GM19372 (cell line): ENCODE results near the gene ABCA13.
A peak's percentile ranks its signal among the peaks of the same experiment; 100 is the strongest.

Source experiments
- ATAC-seq: cut with Tn5 transposase; IDR thresholded peaks from one replicate; pipeline ENCODE4 v1.9.1; 2021; ENCODE audit warnings: mild to moderate bottlenecking, low read depth, moderate library complexity; ENCODE audit not compliant: unreplicated experiment

Gene ABCA13

DNA sequence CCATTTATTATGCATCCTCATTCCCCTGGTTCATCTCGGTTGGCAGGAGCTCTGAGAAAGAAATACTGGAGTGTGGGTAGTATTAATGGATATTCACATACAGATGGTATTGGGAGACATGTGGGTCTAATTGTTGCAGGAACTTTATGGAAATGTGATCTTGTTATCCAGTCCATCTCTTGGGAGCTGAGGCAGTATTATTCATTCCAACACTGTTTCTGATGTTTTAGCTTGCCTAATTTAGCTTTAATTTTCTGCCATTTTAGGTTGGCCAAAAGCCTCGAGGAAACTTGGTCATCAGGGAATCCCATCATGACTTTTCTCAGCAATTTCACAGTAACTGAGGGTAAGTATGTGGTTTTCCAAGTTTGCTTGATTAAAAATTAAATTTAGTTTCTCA lies 125.7 kb downstream of the ABCA13 start:
- no peak for ATAC-seq

DNA sequence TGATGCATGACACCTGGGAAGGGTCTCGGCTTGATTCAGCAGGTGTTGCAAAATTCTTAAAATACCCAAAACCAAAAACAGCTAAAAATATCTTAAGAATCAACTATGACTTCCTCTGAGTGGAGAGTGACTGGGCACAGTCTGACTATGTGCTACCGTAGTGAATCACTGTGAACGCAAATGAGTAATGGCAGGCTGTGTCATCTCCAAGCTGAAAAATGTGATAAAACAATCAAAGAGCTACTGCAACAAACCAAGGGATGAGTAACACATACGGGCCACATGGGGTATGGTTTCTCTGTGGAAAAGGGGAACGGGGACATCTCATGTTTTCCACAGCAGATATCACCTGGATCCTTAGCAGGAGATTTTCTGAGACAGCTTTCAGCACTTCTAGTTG lies 127.5 kb downstream of the ABCA13 start:
- no peak for ATAC-seq

DNA sequence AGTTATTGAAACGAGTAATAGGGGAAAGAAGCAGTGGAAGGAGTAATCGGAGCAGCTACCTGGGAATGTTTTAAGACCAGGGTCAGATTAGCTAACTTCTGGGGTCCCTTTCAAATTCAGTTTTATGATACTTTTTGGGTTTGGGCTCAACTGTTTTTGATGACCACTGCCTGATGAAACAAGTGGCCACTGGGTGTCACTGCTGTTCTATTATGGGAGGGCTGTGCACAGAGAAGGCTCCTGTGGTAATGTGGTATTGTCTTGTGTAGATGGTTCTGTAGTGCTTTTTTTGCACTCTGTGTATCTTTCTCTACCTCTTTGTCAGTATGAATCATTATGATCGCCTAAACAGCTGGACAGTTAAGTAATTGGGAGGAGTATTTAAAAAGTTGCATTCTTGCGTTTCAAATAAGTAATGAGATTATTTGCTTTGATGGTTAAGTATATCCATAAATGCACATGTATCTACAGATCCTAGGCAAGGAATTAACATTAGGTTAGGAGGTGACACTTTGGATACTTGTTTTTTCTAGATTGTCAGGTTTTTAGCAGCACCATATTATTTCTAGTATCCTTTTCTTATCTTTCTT lies 128.4 kb downstream of the ABCA13 start:
- peak; percentile 90 for ATAC-seq

DNA sequence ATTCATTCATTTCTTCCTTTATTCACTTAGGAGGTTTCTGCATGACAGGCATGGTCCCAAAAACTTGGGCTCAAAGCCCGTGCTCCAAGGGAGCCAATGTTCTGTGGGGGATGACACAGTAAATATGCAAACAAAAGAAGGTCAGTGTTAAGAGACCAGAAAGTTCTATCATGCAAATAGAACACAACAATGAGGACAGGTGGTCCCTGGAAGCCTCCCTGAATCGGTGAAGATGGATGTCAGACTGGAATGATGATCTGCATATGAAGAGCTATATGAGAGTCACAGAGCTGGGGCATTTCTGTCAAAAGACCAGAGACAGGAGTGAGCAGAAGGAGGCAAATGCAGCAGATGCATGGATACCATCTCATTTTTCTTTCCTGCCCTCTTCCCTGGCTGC lies 129.0 kb downstream of the ABCA13 start:
- no peak for ATAC-seq

DNA sequence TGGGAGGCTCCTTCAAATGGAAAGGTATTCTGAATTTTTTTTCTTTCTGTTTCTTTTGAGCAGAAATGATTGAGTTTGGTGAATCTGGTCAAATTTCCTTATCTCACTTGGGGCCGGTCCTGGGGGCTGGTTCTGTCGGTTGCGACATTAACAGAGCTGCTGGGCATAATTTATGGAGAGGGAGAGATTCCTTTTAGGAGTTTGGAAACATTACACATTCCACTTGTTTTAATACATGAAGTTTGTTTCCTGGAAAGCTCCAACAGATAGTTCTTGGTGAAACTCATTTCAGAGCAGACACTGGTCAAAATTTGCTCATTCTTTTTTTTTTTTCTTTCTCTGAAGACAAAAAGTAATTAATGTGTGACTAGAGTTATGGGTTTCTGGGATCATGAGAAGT lies 129.9 kb downstream of the ABCA13 start:
- ATAC-seq = no peak

DNA sequence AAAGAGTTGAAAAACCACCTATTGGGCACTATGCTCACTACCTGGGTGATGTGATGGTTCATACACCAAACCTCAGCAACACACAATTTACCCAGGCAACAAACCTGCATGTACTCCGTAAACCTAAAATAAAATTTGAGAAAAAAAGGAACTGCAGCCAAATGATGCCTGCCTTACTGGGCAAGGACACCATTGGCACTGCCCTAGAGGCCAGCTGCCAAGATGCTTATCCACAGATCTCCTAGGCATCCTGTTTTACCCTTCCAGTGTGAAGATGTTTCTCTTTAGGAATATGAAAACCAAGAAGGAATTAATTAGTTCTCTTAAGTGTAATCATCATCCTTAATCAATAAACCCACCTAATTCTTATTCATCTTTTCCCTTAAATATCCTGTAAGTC lies 133.4 kb downstream of the ABCA13 start:
- no peak for ATAC-seq

DNA sequence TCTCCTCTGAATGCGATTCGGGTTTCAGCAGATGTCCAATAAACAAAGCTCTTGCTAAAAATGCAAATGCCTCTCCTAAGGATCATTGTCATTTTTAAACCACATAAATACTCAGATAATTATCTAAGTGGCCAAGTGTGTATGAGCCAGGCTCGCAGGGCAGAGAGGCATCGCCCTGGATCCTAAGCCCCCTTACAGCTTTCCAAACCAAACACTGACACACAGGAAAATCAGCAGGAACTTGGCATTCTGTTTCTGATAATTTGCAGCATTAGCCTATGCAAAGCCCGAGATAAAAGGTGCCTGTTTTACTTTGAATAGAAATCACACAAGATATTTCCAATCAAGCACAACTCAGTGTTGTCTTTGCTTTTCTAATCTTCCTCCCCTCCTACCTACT lies 134.4 kb downstream of the ABCA13 start:
- ATAC-seq = no peak

DNA sequence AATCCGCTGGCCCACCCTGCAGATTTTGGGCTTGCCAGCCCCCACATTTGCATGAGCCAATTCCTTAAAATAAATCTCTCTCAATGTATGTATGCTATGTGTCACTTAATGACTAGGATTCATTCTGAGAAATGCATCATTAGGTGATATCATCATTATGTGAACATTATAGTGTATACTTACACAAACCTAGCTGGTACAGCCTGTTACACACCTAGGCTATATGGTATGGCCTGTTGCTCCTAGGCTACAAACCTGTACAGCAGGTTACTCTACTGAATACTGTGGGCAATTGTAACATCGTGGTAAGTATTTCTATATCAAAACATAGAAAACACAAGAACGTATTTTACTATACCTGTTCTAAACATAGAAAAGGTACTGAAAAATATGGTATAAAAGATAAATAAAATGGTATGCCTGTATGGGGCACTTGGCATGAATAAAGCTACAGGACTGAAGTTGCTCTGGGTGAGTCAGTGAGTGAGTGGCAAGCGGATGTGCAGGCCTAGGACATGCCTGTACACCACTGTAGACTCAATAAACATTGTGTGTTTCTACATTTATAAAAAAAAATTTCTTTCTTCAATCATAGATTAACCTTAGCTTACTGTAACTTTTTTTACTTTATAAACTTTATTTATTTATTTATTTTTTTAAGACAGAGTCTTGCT lies 135.9 kb downstream of the ABCA13 start:
- ATAC-seq = no peak

DNA sequence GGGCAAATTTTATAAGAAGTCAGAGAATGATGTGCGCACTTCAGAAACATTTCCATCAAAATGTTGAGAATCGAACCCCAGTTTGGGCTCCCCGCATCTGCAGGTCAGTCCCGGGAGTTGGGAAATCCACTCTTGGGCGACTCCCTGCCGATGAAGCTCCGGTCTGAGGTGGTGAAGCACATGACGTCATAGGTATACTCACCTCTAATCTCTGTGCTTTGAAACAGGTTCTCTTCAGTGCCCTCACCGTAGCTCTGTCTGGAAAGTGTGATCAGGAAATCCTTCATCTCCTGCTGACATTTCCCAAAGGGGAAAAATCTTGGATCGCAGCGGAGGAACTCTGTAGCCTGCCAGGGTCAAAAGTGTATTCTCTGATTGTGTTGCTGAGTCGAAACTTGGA lies 138.5 kb downstream of the ABCA13 start:
- no peak for ATAC-seq

DNA sequence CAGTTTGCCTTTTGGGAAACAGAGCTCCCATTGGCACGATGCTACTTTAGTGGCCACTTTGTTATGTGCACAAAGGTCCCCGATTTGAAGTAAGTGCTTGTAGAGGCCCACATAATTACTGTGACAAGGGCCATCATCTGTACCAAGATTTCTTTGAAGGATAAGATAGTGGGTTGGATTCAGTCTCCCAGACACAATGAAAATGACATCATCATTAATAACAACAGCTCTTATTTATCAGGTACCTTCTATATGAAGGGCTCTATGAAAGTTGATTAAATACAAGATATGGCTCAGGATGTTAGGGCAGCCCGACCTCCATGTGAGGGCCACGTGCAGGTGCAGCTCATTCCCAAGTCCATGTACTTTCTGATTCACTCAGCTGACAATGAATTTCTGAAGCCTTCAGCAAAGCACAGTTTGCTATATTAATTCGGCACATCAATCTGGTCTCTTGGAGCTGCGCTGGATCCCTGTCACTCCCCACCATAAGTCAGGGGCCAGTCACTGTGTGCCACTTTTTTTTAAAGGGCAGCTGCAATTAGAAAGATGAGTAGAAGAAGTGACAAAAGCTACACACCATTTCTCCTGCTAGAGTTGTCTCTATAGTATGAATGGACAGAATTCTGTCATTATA lies 140.3 kb downstream of the ABCA13 start:
- ATAC-seq = no peak

DNA sequence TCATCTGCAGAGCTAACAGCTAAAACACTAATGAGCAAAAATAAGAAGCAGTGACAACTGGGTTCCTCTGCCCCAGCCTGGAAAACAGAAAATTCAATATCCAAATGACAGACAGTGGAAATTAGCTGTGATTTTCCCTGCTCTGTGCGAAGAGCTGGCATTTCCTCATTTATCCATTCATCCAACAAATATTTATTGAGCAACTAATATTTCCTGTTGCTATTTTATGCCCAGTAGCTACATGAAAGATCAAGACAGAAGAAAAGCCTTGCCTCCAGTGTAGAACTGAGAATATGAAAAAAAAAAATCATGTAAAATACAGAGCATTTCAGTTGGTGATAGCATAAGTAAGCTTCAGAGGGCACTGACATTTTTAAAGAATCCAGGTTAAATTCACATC lies 140.9 kb downstream of the ABCA13 start:
- no peak for ATAC-seq

DNA sequence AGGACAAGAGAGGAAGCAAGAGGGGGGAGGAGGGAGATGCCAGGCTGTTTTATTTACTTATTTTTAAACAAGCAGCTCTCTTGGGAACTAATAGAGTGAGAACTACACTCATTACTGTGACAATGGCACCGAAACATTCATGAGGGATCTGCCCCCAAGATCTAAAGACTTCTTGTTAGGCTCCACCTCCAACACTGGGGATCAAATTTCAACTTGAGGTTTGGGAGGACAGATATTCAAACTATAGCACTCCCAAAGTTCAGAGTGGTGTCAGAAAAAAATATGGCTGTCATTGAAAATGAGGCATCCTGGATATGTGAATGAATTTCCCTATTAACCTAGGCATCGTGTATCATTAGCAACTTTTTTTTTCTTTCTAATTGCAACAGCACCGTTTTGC lies 145.5 kb downstream of the ABCA13 start:
- no peak for ATAC-seq

DNA sequence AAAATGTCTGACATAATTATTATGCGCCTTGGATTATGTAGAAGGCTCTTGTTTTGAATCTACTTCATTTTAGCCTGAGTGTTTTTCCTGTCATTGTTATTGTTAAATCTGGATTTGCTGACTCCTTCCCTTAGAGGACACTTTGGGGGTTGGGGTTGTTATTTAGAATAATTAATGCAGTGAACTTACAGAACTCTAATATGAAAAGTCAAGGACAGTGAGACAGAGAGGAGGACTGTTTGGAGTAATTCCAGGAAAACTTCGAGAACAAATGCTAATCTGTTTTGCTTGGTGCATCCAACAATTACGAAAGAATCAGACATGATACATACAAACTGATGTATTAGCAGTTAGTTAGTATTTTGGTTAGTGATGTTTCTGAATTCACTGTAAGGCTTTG lies 146.1 kb downstream of the ABCA13 start:
- ATAC-seq = no peak

DNA sequence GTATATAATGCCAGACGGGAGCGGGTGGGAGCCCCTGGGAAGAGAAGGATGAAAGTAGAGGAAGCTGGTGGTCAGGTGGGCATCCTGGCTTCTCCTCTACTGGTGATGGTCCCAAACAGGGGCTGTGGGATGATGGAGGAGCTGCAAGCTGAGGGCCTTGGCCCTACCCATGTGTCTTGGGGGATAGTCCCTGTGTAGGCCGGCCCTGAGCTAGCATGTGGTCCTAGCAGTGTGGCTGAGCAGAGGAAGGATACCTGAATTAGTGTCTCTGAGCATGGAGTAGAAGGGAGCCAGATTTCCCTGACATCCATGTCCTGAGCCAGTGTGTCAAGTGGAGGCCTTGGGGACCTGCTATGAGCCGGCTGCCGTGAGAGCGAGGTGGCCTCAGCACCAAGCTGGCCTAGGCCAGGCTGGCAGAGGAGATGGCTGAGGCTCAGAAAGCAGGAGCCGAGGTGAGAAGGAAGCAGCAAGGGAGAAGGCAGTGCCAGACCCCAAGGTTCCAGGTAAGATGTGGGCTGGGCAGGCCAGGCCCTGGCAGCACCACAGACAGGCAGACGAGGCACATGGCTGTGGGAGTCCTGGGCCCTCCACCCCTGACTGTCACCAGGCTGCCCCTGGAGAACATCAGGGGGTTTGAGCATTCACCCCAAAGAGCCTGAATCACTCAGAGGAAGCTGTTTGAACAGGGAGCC lies 150.2 kb downstream of the ABCA13 start:
- no peak for ATAC-seq

DNA sequence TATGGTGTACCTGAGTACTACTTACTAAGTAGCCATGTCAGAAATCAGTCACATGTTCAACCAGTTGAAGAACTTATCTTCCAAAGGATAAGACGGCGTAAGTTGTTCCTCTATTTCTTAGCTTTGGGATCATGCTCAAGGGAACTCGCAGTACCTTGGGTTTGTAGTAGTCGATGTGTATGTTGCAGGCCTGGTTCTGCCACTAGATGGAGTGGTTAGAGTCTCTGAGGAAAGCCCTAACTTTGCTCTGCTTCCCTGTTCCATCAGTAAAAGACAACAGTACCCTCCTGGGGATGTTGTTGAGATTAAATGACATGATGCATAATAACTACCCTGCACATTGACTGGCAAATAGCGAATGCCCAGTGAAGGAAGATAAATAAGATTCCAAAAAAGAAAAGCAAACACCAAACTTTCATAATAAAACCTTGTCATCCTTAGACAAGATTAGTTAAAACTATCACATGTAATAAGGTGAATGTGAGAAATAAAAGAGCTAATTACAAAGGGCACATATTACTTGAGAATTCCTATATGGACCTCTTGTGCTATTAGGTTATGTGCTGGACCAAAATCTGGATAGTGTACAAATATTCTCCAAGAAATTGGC lies 165.9 kb downstream of the ABCA13 start:
- no peak for ATAC-seq

DNA sequence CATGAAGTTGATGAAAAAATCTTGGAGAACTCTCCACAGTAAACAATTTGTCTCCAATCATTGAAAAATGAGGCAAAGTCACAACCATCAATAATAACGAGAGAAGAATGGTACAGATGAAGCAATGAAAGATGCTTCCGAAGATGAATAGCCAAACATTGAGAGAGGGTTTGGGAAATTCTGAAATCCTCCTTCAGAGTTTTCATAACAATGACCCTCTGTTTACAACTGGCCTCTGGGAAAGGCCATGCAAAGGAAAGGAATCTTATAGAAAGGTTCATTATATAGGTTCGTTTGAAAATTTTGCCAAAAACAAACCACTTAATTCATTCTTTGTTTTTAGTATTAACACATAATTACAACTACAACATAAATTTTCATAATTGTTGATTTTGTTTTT lies 166.5 kb downstream of the ABCA13 start:
- no peak for ATAC-seq

DNA sequence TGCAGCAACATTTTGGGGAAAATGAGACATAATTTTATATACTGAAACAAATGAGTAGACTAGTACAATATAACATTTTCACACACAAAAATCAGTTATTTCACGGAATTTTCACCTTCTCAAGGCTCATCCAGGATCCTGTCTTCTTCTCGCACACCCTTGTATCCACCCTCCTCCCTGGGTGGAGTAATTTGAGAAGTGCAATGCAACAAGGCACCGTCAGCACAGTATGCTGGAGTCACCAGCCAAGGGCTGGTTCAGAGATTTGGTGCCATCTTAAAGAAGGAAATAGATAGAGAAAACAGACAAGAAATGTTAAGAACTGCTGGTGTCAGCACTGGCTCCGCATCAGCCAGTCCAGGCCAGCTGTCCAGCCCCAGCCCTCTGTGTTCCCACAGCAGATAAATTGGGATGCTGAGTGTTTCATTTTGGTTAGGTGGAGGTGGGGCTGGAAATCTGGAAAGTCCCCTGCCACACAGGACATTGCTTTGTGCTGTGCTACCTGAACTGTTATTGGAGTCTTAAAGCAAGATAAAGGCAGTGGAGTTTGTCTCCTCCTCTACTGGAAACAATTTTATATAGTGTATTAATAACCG lies 176.1 kb downstream of the ABCA13 start:
- ATAC-seq = no peak

DNA sequence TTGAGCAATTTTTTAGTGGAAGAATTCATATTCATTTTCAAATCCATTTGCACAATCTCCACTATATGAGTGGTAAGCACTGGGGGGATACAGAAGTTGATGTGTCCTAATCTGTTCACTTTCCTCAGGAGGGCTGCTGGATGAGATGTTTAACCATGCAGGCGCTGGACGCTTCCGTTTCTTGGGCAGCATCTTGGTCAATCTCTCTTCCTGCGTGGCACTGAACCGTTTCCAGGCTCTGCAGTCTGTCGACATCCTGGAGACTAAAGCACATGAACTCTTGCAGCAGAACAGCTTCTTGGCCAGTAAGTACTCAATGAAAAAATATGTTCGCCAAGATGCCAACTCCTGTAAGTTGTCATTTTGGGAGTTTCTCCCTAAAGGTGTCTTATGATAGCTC lies 179.3 kb downstream of the ABCA13 start:
- no peak for ATAC-seq

DNA sequence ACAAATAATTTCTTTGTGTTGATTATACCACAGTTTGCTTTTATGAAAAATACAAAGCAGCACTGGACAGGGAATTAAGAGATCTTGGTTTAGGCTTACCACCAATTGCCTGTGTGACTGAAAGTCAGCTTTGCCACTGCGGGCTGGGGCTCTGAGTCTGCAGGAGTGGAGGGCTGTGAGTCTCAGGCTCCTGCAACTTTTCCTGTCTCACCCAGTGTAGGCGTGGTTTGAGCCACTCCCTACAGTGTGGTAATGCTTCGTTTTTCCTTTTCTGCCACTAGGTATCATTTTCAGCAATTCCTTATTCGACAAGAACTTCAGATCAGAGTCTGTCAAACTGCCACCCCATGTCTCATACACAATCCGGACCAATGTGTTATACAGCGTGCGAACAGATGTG lies 180.6 kb downstream of the ABCA13 start:
- no peak for ATAC-seq

DNA sequence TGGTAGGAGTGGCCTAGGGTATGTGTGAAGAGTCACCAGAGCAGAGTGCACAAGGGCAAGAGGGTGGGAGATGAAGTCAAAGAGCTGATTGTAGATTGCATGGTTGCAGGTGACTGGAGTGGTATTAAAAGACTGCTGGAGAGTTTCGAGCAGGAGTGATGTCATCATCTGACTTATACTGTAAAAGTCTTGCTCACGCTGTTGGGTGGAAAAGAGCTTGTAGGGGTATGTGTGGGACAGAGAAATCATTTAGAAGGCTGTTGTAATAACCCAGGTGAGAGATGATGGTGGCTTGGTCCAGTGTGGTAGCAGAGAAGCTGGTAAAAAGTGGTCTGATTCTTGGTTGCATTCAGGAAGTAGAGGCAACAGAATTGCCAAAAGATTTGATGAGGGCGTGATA lies 184.1 kb downstream of the ABCA13 start:
- no peak for ATAC-seq

DNA sequence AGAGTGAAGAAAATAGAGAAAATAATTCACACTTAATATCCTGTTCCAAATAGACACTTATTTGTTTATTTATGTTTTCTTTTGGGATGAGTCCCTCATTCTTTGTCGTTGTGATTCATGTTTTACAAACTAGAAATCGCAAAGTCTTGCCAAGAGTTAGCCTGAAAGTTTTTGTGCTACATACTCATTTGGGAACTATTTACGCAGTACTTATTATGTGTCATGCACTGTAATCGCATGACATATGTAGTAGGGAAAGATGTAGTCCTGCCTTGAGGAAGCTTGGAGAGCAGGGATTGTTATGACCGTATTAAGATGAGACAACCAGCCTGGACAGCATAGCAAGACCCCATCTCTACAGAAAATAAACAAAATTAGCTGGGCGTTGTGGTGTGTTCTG lies 189.3 kb downstream of the ABCA13 start:
- ATAC-seq = no peak
